Measurements from ENCODE around the gene PCBP4.

PCBP4 gene

GRCh38 chr3:51954713-51955112 lies 12.5 kb downstream of the PCBP4 start:
- no peak for DNase-seq

- DNase-seq, result no peak
Measured at GRCh38 chr3:51954105-51954504, 13.1 kb downstream of the PCBP4 start.

- no peak for DNase-seq
Measured at GRCh38 chr3:51953445-51953844, 13.8 kb downstream of the PCBP4 start.

GRCh38 chr3:51950899-51951298 lies 16.4 kb downstream of the PCBP4 start:
- no peak for DNase-seq

GRCh38 chr3:51949121-51949520 lies 18.1 kb downstream of the PCBP4 start:
- DNase-seq, result no peak

GRCh38 chr3:51948016-51948580 lies 19.2 kb downstream of the PCBP4 start:
- no peak for DNase-seq

- no peak for DNase-seq
Measured at GRCh38 chr3:51947215-51947900, 19.9 kb downstream of the PCBP4 start.

- DNase-seq, result no peak
Measured at GRCh38 chr3:51946796-51947195, 20.5 kb downstream of the PCBP4 start.

GRCh38 chr3:51945926-51946705 lies 21.1 kb downstream of the PCBP4 start:
- DNase-seq, result no peak

- DNase-seq, result no peak
Measured at GRCh38 chr3:51945031-51945840, 22.0 kb downstream of the PCBP4 start.

- DNase-seq, result no peak
Measured at GRCh38 chr3:51944451-51945021, 22.7 kb downstream of the PCBP4 start.

GRCh38 chr3:51943451-51944391 lies 23.5 kb downstream of the PCBP4 start:
- DNase-seq, result no peak

GRCh38 chr3:51942603-51943450 lies 24.4 kb downstream of the PCBP4 start:
- peak; percentile 36 for DNase-seq

GRCh38 chr3:51941798-51942602 lies 25.3 kb downstream of the PCBP4 start, which contains the start of the genes PARP3 and RRP9:
Gene PARP3, plus strand, starts transcription at chr3:51942363. Its CDS starts 993 bp downstream, at chr3:51943356.
Gene RRP9, minus strand, starts transcription at chr3:51941904. Its CDS starts 37 bp downstream, at chr3:51941867.
- DNase-seq, result peak; percentile 100

- no peak for DNase-seq
Measured at GRCh38 chr3:51941463-51941797, 25.8 kb downstream of the PCBP4 start.

GRCh38 chr3:51940648-51941462 lies 26.4 kb downstream of the PCBP4 start:
- no peak for DNase-seq

- DNase-seq, result no peak
Measured at GRCh38 chr3:51938780-51939425, 28.4 kb downstream of the PCBP4 start.
